Stimulated activated CD4-positive, alpha-beta T cell treated with anti-CD3 and anti-CD28 coated beads, Interleukin-2, amount 100 ng/mL, for 4 hours (primary cell): ENCODE results near the gene PURA.
A peak's percentile ranks its signal among the peaks of the same experiment; 100 is the strongest.

Experiments
- DNase-seq: peaks from one replicate; pipeline ENCODE4 v3.0.0-alpha.2; 2020; ENCODE audit warnings: low read depth

Gene PURA

GRCh38 chr5:140159014-140159927, 45.4 kb downstream of the PURA start:
- DNase-seq: no peak

GRCh38 chr5:140162275-140162674, 48.4 kb downstream of the PURA start:
- DNase-seq: no peak

- no peak for DNase-seq
These were observed 48.9 kb downstream of the PURA start for GRCh38 chr5:140162781-140163180.

GRCh38 chr5:140165101-140165922, 51.4 kb downstream of the PURA start:
- no peak for DNase-seq

GRCh38 chr5:140165923-140166270, 52.0 kb downstream of the PURA start:
- no peak for DNase-seq

- no peak for DNase-seq
These were observed 53.0 kb downstream of the PURA start for GRCh38 chr5:140166911-140167310.

- DNase-seq: no peak
These were observed 54.5 kb downstream of the PURA start for GRCh38 chr5:140168371-140168770.

- DNase-seq: no peak
These were observed 55.5 kb downstream of the PURA start for GRCh38 chr5:140169410-140169809.

- DNase-seq: no peak
These were observed 58.6 kb downstream of the PURA start for GRCh38 chr5:140172483-140172882.

- DNase-seq: no peak
These were observed 60.1 kb downstream of the PURA start for GRCh38 chr5:140174014-140174413.

GRCh38 chr5:140174465-140175366, 60.8 kb downstream of the PURA start, which contains the start of gene CYSTM1:
TSS of gene CYSTM1 (plus strand) at chr5:140175188. CDS start at chr5:140194466, 19,278 bp downstream.
- peak; percentile 96 for DNase-seq
